ENCODE data around the gene PIAS4.
A peak's percentile ranks its signal among the peaks of the same experiment; 100 is the strongest.

Gene PIAS4

GRCh38 chr19:4044990-4045465, 37.5 kb downstream of the PIAS4 start:
- no peak for DNase-seq

GRCh38 chr19:4045597-4046361, 38.2 kb downstream of the PIAS4 start:
- no peak for DNase-seq

GRCh38 chr19:4046362-4046691, 38.8 kb downstream of the PIAS4 start:
- no peak for DNase-seq

GRCh38 chr19:4046946-4047683, 39.6 kb downstream of the PIAS4 start:
- no peak for DNase-seq

GRCh38 chr19:4049432-4049831, 41.9 kb downstream of the PIAS4 start:
- no peak for DNase-seq

- DNase-seq, result no peak
These were observed 43.9 kb downstream of the PIAS4 start for GRCh38 chr19:4051175-4052101.

GRCh38 chr19:4052114-4052992, 44.8 kb downstream of the PIAS4 start:
- DNase-seq, result no peak

GRCh38 chr19:4052993-4053422, 45.5 kb downstream of the PIAS4 start:
- no peak for DNase-seq

- no peak for DNase-seq
These were observed 46.1 kb downstream of the PIAS4 start for GRCh38 chr19:4053423-4054324.

- DNase-seq, result no peak
These were observed 47.1 kb downstream of the PIAS4 start for GRCh38 chr19:4054441-4055208.

GRCh38 chr19:4055209-4055552, 47.6 kb downstream of the PIAS4 start:
- no peak for DNase-seq

GRCh38 chr19:4057931-4058692, 50.6 kb downstream of the PIAS4 start:
- peak; percentile 36 for DNase-seq

GRCh38 chr19:4058693-4059452, 51.3 kb downstream of the PIAS4 start:
- peak; percentile 85 for DNase-seq

GRCh38 chr19:4059453-4059871, 51.9 kb downstream of the PIAS4 start:
- peak; percentile 52 for DNase-seq

- no peak for DNase-seq
These were observed 52.5 kb downstream of the PIAS4 start for GRCh38 chr19:4059891-4060620.

GRCh38 chr19:4060621-4061177, 53.2 kb downstream of the PIAS4 start:
- DNase-seq, result no peak

- DNase-seq, result no peak
These were observed 53.7 kb downstream of the PIAS4 start for GRCh38 chr19:4061178-4061682.

Data from NCI-H82 (cell line).